GM23248 (cell line): ENCODE data around the gene RLF. TPM values are rescaled to one million over a fixed set of nuclear protein-coding genes. Genes with fewer than 3 reads are reported as not detected.

Experiments
- DNase-seq: peaks from one replicate; pipeline ENCODE4 v3.0.0-alpha.2; 2015
- H2AFZ ChIP-seq: fragments of 200-600 bp; sonication (generic); 2 replicates; pipeline ENCODE4 v1.6.1; 2016; ENCODE audit warnings: antibody characterized with exemption
- H3F3A ChIP-seq: fragments of 200-600 bp; sonication (generic); 2 replicates; pipeline ENCODE4 v1.6.1; 2016; ENCODE audit warnings: mild to moderate bottlenecking, antibody characterized with exemption, mixed run types; ENCODE audit not compliant: insufficient read depth
- H3K27ac ChIP-seq: fragments of 200-600 bp; sonication (generic); 2 replicates; pipeline ENCODE4 v1.5.1; 2016; ENCODE audit warnings: mild to moderate bottlenecking
- H3K27me3 ChIP-seq: fragments of 200-600 bp; sonication (generic); replicated peaks from 2 replicates; pipeline ENCODE4 v1.6.1; 2016; ENCODE audit warnings: mild to moderate bottlenecking; ENCODE audit not compliant: insufficient read depth
- H3K36me3 ChIP-seq: fragments of 200-600 bp; sonication (generic); 2 replicates; pipeline ENCODE4 v1.6.1; 2016; ENCODE audit warnings: low read depth, mild to moderate bottlenecking
- H3K4me1 ChIP-seq: fragments of 200-600 bp; sonication (generic); 2 replicates; pipeline ENCODE4 v1.6.1; 2016; ENCODE audit warnings: mild to moderate bottlenecking; ENCODE audit not compliant: insufficient read depth
- H3K4me2 ChIP-seq: fragments of 200-600 bp; sonication (generic); one replicate; pipeline ENCODE4 v1.6.1; 2016; ENCODE audit warnings: mild to moderate bottlenecking; ENCODE audit not compliant: unreplicated experiment
- H3K4me3 ChIP-seq: fragments of 200-600 bp; sonication (generic); 2 replicates; pipeline ENCODE4 v1.5.1; 2016; ENCODE audit warnings: mild to moderate bottlenecking
- H3K79me2 ChIP-seq: fragments of 200-600 bp; sonication (generic); 2 replicates; pipeline ENCODE4 v1.6.1; 2016; ENCODE audit warnings: mild to moderate bottlenecking; ENCODE audit not compliant: insufficient read depth
- H3K9ac ChIP-seq: fragments of 200-600 bp; sonication (generic); 2 replicates; pipeline ENCODE4 v1.6.1; 2016; ENCODE audit warnings: mild to moderate bottlenecking
- H3K9me2 ChIP-seq: fragments of 200-600 bp; sonication (generic); 2 replicates; pipeline ENCODE4 v1.6.1; 2016; ENCODE audit warnings: mixed run types, mild to moderate bottlenecking, moderate library complexity; ENCODE audit not compliant: insufficient read depth
- H3K9me3 ChIP-seq: fragments of 200-600 bp; sonication (generic); one replicate; pipeline ENCODE4 v1.6.1; 2017; ENCODE audit warnings: low read depth
- H4K20me1 ChIP-seq: fragments of 200-600 bp; sonication (generic); 2 replicates; pipeline ENCODE4 v1.6.0; 2016; ENCODE audit not compliant: insufficient read depth
- EZH2 ChIP-seq: fragments of 200-600 bp; sonication (generic); IDR thresholded peaks from 2 replicates; pipeline ENCODE4 v1.6.1; 2018; ENCODE audit warnings: antibody characterized with exemption, mild to moderate bottlenecking; ENCODE audit not compliant: insufficient read depth, poor library complexity, severe bottlenecking
- EZH2phosphoT487 ChIP-seq: fragments of 200-600 bp; sonication (generic); IDR thresholded peaks from 2 replicates; pipeline ENCODE4 v1.6.1; 2018; ENCODE audit warnings: antibody characterized with exemption, moderate library complexity, mild to moderate bottlenecking, low read depth; ENCODE audit not compliant: insufficient read depth
- WGBS, 2 experiments: methylation state at CpG; one replicate each; pipeline ENCODE4 v1.1.6; 2015 to 2017; ENCODE audit warnings: low lambda C conversion rate in 2 of 2, low coverage in 1 of 2; ENCODE audit errors: missing lambda C conversion rate in 2 of 2; 5-methylcytosine and 5-hydroxymethylcytosine counted together
- in situ Hi-C: fragments of 300-500 bp; cut with MboI; formaldehyde crosslinking; loops from 2 replicates; pipeline ENCODE4 v1.15.0; 2020
- polyA plus RNA-seq: library from polyadenylated mRNA; unstranded; fragments of >200 nt; fragmentation: Nextera tagmentation; extraction: Ambion mirVana; gene quantifications from 2 replicates; pipeline ENCODE4 v1.2.1, GENCODE V29; 2016
- total RNA-seq: library from RNA; depleted of rRNA; stranded (reverse); fragments of >200 nt; shearing (Covaris generic); gene quantifications from 2 replicates; pipeline ENCODE4 v1.2.3, GENCODE V29; 2014

Gene RLF
- total and polyA plus RNA-seq, 2 experiments from 2014 or later = 6.7 to 16.4 TPM

DNA sequence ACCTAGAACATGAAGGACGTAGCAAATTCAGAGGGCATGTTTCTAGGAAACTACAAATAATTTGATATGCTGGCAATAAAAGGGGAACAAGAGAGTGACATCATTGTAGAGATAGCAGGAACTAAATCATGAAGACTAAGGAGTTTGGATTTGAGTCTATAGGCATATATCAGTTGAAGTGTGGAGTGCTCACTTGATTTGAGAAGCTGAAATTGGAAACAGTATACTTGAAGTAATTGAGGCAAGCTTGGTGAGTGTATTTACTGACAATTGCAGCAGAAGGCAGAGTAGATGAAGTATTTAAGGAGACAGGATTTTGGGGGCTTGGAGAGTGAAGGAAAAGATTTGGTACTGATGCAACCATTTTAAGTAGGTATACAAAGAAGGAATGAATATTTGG is 80.2 kb downstream of the RLF start:
- peak overlapping the region; percentile 79 for H3K27ac ChIP-seq
- no peaks in the 10 kb centered on the region; the same call in 1 of the 2 replicates for H4K20me1 ChIP-seq
- H3K9me2 ChIP-seq = no peaks in the 10 kb centered on the region; the same call in 1 of the 2 replicates
- no peaks in the 10 kb centered on the region for H3K9me3 ChIP-seq
- H3K27me3 ChIP-seq = no peaks in the 10 kb centered on the region
- in situ Hi-C loops = no loop called here
- TF ChIP-seq EZH2 (no peak), EZH2phosphoT487 (no peak)
- H3K4me2 ChIP-seq = peak overlapping the region; percentile 39
- H3K79me2 ChIP-seq = peaks cover 19% of the 10 kb centered on the region; the same call in 1 of the 2 replicates
- peak overlapping the region; percentile 29; the same call in 1 of the 2 replicates for H3K4me3 ChIP-seq
- peaks cover 26% of the 10 kb centered on the region for H3K36me3 ChIP-seq
- no peak overlapping the region for H2AFZ ChIP-seq
- H3F3A ChIP-seq = peaks cover 67% of the 10 kb centered on the region
- peak overlapping the region; percentile 19; the same call in 1 of the 2 replicates for H3K9ac ChIP-seq
- peaks cover 19% of the 10 kb centered on the region for H3K4me1 ChIP-seq
- DNase-seq = no peak
- 50 to 60% methylated on average over 1 of the region's 1 CpG for WGBS, 2 experiments

- Histone ChIP-seq H3K4me2 (no peak overlapping the region), H3F3A (peaks cover 56% of the 10 kb centered on the region), H3K27me3 (no peaks in the 10 kb centered on the region), H3K9me3 (no peaks in the 10 kb centered on the region), H2AFZ (no peak overlapping the region), H3K9ac (no peak overlapping the region), H3K79me2 (peaks cover 6% of the 10 kb centered on the region; the same call in 1 of the 2 replicates), H3K27ac (no peak overlapping the region), H3K4me3 (no peak overlapping the region), H3K9me2 (no peaks in the 10 kb centered on the region), H3K4me1 (peaks cover 19% of the 10 kb centered on the region), H3K36me3 (peaks cover 6% of the 10 kb centered on the region), H4K20me1 (no peaks in the 10 kb centered on the region)
- no peak for DNase-seq
- WGBS, 2 experiments = 61 to 71% methylated on average over 2 of the region's 2 CpGs
- in situ Hi-C loops = no loop called here
- no peak for TF ChIP-seq EZH2phosphoT487
- no peak for TF ChIP-seq EZH2
Observed at GRCh38 chr1:40243351-40243750, 82.2 kb downstream of the RLF start.

DNA sequence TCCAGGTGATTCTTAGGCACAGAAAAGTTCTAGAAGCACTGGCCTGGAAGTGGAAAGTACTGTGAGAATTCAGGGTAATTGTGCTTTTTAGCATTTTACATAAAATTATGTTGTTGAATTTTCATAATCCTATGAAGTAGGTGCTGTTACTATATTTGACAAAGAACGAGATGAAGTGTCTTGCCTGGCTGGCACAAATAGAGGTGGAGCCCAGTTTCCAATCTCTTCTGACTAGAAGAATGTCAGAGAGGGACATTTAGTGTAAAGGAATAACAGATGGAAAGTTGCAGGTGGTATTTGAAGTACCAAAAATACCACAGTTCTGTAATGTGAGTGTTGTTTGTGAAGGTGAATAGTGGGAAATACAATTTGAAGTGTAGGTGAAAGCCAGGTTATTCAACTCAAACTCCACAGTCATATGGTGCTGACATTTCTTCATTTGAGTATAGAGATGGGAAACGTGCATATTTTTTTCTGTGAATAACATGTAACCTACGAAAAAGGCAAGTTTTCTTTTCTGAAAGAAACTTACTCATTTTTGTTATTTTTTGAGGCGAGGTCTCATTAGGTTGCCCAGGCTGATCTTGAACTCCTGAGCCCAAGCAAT is 83.1 kb downstream of the RLF start:
- TF ChIP-seq EZH2 (no peak), EZH2phosphoT487 (no peak)
- Histone ChIP-seq H2AFZ (no peak overlapping the region), H3K36me3 (no peaks in the 10 kb centered on the region; the same call in 1 of the 2 replicates), H4K20me1 (no peaks in the 10 kb centered on the region), H3K9me3 (no peaks in the 10 kb centered on the region), H3K9ac (no peak overlapping the region), H3K4me2 (no peak overlapping the region), H3K4me1 (peaks cover 19% of the 10 kb centered on the region), H3K27ac (no peak overlapping the region), H3F3A (peaks cover 47% of the 10 kb centered on the region), H3K4me3 (no peak overlapping the region), H3K9me2 (no peaks in the 10 kb centered on the region), H3K27me3 (no peaks in the 10 kb centered on the region), H3K79me2 (no peaks in the 10 kb centered on the region)
- 83 to 84% methylated on average over 4 of the region's 4 CpGs for WGBS, 2 experiments
- in situ Hi-C loops = no loop called here
- no peak for DNase-seq

- WGBS, 2 experiments = 98 to 99% methylated on average over 3 of the region's 3 CpGs
- DNase-seq = no peak
- Histone ChIP-seq H2AFZ (no peak overlapping the region), H3K27me3 (no peaks in the 10 kb centered on the region), H3K79me2 (no peaks in the 10 kb centered on the region), H3K4me2 (no peak overlapping the region), H3K4me3 (no peak overlapping the region), H3K9ac (no peak overlapping the region), H3K4me1 (peaks cover 19% of the 10 kb centered on the region), H4K20me1 (no peaks in the 10 kb centered on the region), H3F3A (peaks cover 33% of the 10 kb centered on the region), H3K9me3 (no peaks in the 10 kb centered on the region), H3K9me2 (no peaks in the 10 kb centered on the region), H3K27ac (no peak overlapping the region), H3K36me3 (no peaks in the 10 kb centered on the region)
- no peak for TF ChIP-seq EZH2phosphoT487
- TF ChIP-seq EZH2 = no peak
- in situ Hi-C loops = no loop called here
Observed at GRCh38 chr1:40245686-40246085, 84.5 kb downstream of the RLF start.
